Ishikawa (cell line): Measurements from ENCODE around the gene TAGLN.

Experiments used
- CEBPB ChIP-seq: IDR thresholded peaks from 2 replicates; pipeline ENCODE4 v1.6.1; 2012
- CREB1 ChIP-seq: IDR thresholded peaks from 2 replicates; pipeline ENCODE4 v1.6.1; 2012; ENCODE audit warnings: low read depth
- EGR1 ChIP-seq: IDR thresholded peaks from 2 replicates; pipeline ENCODE4 v1.6.1; 2012
- EP300 ChIP-seq: IDR thresholded peaks from 2 replicates; pipeline ENCODE4 v1.6.1; 2012; ENCODE audit warnings: borderline replicate concordance
- FOXM1 ChIP-seq: IDR thresholded peaks from 2 replicates; pipeline ENCODE4 v1.6.1; 2012; ENCODE audit warnings: low read depth, borderline replicate concordance
- NFIC ChIP-seq: IDR thresholded peaks from 2 replicates; pipeline ENCODE4 v1.6.1; 2012
- RAD21 ChIP-seq: IDR thresholded peaks from 2 replicates; pipeline ENCODE4 v1.6.1; 2012; ENCODE audit warnings: low read depth
- TAF1 ChIP-seq: IDR thresholded peaks from 2 replicates; pipeline ENCODE4 v1.6.1; 2012; ENCODE audit warnings: low read depth, mild to moderate bottlenecking
- TCF12 ChIP-seq: IDR thresholded peaks from 2 replicates; pipeline ENCODE4 v1.6.1; 2012; ENCODE audit warnings: low read depth
- TEAD4 ChIP-seq: IDR thresholded peaks from 2 replicates; pipeline ENCODE4 v1.6.1; 2012
- YY1 ChIP-seq: IDR thresholded peaks from 2 replicates; pipeline ENCODE4 v1.6.1; 2012; ENCODE audit warnings: low read depth
- ZBTB7A ChIP-seq: IDR thresholded peaks from 2 replicates; pipeline ENCODE4 v1.6.1; 2012; ENCODE audit warnings: low read depth
- TF ChIP-seq, protein P1 (sequence below): IDR thresholded peaks from 2 replicates; pipeline ENCODE4 v1.6.1; 2012; ENCODE audit warnings: low read depth, mild to moderate bottlenecking
- TF ChIP-seq, protein P2 (sequence below): IDR thresholded peaks from 2 replicates; pipeline ENCODE4 v1.6.1; 2012
- TF ChIP-seq, protein P3 (sequence below): IDR thresholded peaks from 2 replicates; pipeline ENCODE4 v1.6.1; 2012

The TAGLN gene

DNA sequence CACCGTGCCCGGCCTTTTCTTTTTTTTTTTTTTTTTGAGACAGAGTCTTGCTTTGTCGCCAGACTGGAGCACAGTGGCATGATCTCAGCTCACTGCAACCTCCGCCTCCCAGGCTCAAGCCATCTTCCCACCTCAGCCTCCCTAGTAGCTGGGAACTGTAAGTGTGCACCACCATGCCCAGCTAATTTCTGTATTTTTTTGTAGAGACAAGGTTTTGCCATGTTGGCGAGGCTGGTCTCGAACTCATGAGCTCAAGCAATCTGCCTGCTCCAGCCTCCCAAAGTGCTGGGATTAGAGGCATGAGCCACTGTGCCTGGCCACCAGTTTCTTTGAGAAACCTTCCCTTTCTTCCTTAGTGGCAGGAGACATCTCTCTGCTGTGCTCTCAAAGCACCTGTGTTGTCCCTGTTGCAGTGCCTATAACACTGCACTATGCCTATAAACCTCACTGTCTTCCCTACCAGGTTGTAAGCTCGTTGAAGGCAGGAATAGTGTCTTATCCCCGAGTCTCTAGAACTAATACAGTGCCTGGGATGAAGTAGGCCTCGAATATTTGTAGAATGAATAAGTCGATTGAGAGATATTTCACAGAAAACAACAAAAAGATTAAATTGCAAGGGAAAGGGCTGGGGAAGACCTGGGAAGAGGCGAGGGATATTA lies 13.7 kb downstream of the TAGLN start:
- TF ChIP-seq, protein P1, sequence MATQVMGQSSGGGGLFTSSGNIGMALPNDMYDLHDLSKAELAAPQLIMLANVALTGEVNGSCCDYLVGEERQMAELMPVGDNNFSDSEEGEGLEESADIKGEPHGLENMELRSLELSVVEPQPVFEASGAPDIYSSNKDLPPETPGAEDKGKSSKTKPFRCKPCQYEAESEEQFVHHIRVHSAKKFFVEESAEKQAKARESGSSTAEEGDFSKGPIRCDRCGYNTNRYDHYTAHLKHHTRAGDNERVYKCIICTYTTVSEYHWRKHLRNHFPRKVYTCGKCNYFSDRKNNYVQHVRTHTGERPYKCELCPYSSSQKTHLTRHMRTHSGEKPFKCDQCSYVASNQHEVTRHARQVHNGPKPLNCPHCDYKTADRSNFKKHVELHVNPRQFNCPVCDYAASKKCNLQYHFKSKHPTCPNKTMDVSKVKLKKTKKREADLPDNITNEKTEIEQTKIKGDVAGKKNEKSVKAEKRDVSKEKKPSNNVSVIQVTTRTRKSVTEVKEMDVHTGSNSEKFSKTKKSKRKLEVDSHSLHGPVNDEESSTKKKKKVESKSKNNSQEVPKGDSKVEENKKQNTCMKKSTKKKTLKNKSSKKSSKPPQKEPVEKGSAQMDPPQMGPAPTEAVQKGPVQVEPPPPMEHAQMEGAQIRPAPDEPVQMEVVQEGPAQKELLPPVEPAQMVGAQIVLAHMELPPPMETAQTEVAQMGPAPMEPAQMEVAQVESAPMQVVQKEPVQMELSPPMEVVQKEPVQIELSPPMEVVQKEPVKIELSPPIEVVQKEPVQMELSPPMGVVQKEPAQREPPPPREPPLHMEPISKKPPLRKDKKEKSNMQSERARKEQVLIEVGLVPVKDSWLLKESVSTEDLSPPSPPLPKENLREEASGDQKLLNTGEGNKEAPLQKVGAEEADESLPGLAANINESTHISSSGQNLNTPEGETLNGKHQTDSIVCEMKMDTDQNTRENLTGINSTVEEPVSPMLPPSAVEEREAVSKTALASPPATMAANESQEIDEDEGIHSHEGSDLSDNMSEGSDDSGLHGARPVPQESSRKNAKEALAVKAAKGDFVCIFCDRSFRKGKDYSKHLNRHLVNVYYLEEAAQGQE, result no peak
- no peak for TF ChIP-seq FOXM1
- TF ChIP-seq EP300, result no peak

DNA sequence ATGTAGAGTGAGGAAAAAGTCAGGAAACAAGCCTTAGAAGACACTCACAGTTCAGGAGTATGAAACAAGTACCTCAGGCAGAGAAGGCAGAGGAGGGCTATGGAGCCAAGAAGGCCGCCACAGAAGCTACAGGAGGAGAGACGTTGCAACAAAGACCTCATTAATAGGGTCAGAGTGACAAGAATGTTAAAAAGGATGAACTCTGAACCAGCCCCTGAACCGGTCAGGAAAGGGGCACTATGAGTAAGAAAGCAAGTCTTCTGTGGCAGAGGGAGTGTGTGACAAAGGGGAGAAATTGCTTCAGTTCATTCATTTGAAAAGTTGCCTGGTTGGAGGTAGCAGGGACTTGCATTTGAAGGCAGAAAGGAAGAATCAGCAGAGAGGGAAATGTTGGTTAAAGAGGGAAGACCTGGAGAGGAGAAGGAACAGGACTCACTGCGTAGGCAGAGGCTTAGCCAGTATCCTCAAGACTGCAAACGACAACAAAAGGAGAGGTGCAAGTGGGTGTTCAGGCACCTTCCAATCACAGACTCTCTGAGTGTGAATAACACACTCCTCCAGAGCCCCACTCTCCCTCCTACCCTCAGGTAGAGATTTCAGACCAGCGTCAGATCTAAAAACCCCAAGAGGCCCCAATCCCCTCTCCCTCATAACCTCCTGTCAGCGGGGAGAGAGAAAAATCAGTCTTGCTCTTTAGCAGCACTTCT lies 15.4 kb downstream of the TAGLN start:
- TF ChIP-seq YY1, result no peak
- TF ChIP-seq ZBTB7A, result no peak
- TF ChIP-seq FOXM1, result no peak
- TF ChIP-seq CREB1, result no peak
- TF ChIP-seq EP300, result no peak
- no peak for TF ChIP-seq TAF1
- no peak for TF ChIP-seq TEAD4
- TF ChIP-seq, protein P1, result no peak

DNA sequence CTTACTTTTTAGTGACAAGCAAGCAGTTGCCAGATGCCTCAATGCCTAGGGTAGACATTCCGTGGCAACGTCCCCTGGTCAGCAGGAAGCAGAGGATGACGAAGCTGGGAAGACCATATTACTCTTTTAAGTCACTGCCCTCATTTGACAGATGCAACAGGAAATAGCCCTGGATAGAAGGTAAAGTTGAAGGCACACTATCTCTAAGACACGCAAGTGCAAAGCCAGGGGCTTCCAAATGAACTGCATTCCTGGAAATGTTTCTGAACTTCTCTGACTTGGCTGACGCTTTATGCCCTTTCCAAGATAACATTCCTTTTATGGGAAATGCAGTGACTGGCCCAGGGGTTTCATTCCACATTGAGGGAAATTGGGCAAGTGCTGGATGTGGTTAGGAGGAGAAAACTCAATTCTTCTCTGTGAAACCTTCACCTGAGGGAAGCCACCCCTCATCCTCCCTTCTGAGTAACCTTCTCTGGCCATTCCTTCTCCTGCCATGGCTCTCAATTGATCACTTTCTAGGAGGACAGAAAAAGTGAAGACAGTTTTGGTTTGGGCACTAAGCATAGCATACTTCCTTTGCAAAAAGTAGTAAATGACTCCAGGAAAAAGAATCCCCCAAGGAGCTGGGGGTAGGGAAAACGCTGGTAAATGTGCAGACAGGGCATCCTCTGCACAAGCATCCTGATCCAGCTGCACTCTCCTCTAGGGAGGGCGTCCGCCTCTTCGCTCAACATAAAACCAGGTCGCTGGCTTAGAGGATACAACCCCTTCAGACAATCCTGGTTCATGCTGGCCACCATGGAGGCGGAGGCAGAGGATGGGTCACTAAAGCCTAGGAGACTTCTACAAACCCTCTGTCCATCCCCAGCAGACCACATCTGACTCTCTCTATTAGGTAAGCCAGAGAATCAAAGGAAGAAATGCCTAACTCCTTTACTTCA lies 18.2 kb downstream of the TAGLN start:
- TF ChIP-seq EGR1 (no peak), TEAD4 (no peak), FOXM1 (no peak), CEBPB (no peak), RAD21 (no peak), TCF12 (no peak), ZBTB7A (no peak), YY1 (no peak)
- TF ChIP-seq, protein P2, sequence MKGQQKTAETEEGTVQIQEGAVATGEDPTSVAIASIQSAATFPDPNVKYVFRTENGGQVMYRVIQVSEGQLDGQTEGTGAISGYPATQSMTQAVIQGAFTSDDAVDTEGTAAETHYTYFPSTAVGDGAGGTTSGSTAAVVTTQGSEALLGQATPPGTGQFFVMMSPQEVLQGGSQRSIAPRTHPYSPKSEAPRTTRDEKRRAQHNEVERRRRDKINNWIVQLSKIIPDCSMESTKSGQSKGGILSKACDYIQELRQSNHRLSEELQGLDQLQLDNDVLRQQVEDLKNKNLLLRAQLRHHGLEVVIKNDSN, result no peak

DNA sequence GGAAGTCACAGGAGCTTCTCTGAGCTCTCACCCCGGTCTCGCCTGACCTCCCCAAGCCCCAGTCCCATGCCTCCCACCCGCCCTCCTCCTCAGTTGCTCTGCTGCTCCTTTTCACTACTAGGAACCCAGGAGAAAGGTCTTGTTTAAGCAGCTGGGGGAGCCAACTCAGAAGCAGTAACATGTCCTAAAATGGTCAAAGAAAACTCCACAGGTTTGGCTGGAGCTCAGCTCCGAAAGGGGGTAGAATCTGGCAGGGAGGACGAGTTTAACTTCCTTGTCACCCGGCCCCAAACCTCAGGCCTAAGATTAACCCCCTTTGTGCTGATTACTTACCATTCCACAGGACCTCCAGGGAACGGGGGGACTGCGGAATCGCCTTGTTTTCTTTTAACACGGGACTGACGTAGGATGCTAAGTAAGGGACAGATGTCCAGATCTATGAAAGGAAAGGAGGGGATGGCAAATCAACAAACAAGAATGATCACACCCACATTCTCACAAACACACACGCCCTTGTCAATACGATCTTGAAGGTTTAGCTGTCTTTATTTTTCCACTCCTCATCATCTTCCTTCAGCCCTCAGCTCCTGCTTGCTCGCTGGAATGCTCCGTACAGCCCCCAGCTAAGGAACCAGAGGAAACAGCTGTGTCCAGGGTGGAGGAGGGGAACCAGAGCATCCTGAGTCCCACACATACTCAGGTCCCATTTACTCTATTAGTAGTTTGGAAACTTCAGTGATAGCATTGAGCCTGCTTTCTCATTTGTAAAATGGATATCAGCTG lies 19.2 kb downstream of the TAGLN start:
- TF ChIP-seq EP300 (no peak), CREB1 (no peak), TCF12 (no peak), EGR1 (no peak), RAD21 (no peak), YY1 (no peak), FOXM1 (no peak), ZBTB7A (no peak), CEBPB (no peak), NFIC (no peak), TAF1 (no peak), TEAD4 (no peak)
- TF ChIP-seq, protein P1, result no peak
- TF ChIP-seq, protein P2, result no peak
- TF ChIP-seq, protein P3, sequence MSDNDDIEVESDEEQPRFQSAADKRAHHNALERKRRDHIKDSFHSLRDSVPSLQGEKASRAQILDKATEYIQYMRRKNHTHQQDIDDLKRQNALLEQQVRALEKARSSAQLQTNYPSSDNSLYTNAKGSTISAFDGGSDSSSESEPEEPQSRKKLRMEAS, result no peak
